HEK293T (cell line): ENCODE data around the gene FAM222B.
"Not testable (repeated sequence)": the region's sequence is repeated elsewhere in the genome, so short reads cannot be mapped to it uniquely, and the experiment has no call there.

Experiments
- CTCF ChIA-PET: fragments of 350-600 bp; formaldehyde crosslinking; extraction: SDS; loops from one replicate; lab custom pipeline; 2021; ENCODE audit warnings: antibody characterized with exemption, inconsistent platforms; lab: Yijun Ruan, JAX
- POLR2A ChIA-PET: fragments of 350-600 bp; formaldehyde crosslinking; extraction: SDS; loops from one replicate; lab custom pipeline; 2020; ENCODE audit warnings: antibody characterized with exemption, inconsistent platforms; lab: Yijun Ruan, JAX
- DNase-seq: peaks from one replicate; pipeline ENCODE4 v3.0.0; 2012; ENCODE audit warnings: mixed read lengths; ENCODE audit errors: extremely low spot score
- ARNT ChIP-seq: fragments of 450-650 bp; IDR thresholded peaks from 2 replicates; pipeline ENCODE4 v1.6.1; 2017; ENCODE audit warnings: mild to moderate bottlenecking
- BHLHE40 ChIP-seq: fragments of 450-650 bp; IDR thresholded peaks from 2 replicates; pipeline ENCODE4 v1.6.1; 2016; ENCODE audit warnings: mild to moderate bottlenecking, moderate library complexity, borderline replicate concordance
- CTBP1 ChIP-seq: fragments of 450-650 bp; IDR thresholded peaks from 2 replicates; pipeline ENCODE4 v1.6.1; 2016; ENCODE audit warnings: borderline replicate concordance
- ELF4 ChIP-seq: fragments of 450-650 bp; IDR thresholded peaks from 2 replicates; pipeline ENCODE4 v1.6.1; 2017; ENCODE audit warnings: antibody characterized with exemption
- FOXA1 ChIP-seq: fragments of 450-650 bp; IDR thresholded peaks from 2 replicates; pipeline ENCODE4 v1.6.1; 2016; ENCODE audit warnings: mild to moderate bottlenecking
- FOXK2 ChIP-seq: fragments of 450-650 bp; IDR thresholded peaks from 2 replicates; pipeline ENCODE4 v1.6.1; 2016; ENCODE audit warnings: mild to moderate bottlenecking
- FOXM1 ChIP-seq: fragments of 450-650 bp; IDR thresholded peaks from 2 replicates; pipeline ENCODE4 v1.6.1; 2017; ENCODE audit warnings: mild to moderate bottlenecking, borderline replicate concordance
- HDGF ChIP-seq: fragments of 450-650 bp; IDR thresholded peaks from 2 replicates; pipeline ENCODE4 v1.6.1; 2017; ENCODE audit warnings: antibody characterized with exemption, borderline replicate concordance
- L3MBTL2 ChIP-seq: fragments of 450-650 bp; conservative IDR thresholded peaks from 2 replicates; pipeline ENCODE4 v1.6.1; 2016; ENCODE audit warnings: mild to moderate bottlenecking
- LEF1 ChIP-seq: fragments of 450-650 bp; IDR thresholded peaks from 2 replicates; pipeline ENCODE4 v1.6.1; 2017; ENCODE audit warnings: mild to moderate bottlenecking, borderline replicate concordance
- NFRKB ChIP-seq: fragments of 450-650 bp; IDR thresholded peaks from 2 replicates; pipeline ENCODE4 v1.6.1; 2016; ENCODE audit warnings: mild to moderate bottlenecking, moderate library complexity
- SP1 ChIP-seq: fragments of 450-650 bp; IDR thresholded peaks from 2 replicates; pipeline ENCODE4 v1.6.1; 2017
- SUZ12 ChIP-seq: fragments of 450-650 bp; IDR thresholded peaks from 2 replicates; pipeline ENCODE4 v1.6.1; 2016; ENCODE audit warnings: mild to moderate bottlenecking
- TARDBP ChIP-seq: fragments of 450-650 bp; IDR thresholded peaks from 2 replicates; pipeline ENCODE4 v1.6.1; 2016
- ZNF384 ChIP-seq: fragments of 450-650 bp; IDR thresholded peaks from 2 replicates; pipeline ENCODE4 v1.6.1; 2016
- TF ChIP-seq, protein P1 (sequence below): fragments of 450-650 bp; IDR thresholded peaks from 2 replicates; pipeline ENCODE4 v1.6.1; 2016

Gene FAM222B

GRCh38 chr17:28880572-28880945 lies 38.0 kb upstream of the FAM222B start:
- TF ChIP-seq FOXA1, result no peak
- POLR2A ChIA-PET, result no interaction called here
- CTCF ChIA-PET, result no interaction called here
- no peak for DNase-seq

DNA sequence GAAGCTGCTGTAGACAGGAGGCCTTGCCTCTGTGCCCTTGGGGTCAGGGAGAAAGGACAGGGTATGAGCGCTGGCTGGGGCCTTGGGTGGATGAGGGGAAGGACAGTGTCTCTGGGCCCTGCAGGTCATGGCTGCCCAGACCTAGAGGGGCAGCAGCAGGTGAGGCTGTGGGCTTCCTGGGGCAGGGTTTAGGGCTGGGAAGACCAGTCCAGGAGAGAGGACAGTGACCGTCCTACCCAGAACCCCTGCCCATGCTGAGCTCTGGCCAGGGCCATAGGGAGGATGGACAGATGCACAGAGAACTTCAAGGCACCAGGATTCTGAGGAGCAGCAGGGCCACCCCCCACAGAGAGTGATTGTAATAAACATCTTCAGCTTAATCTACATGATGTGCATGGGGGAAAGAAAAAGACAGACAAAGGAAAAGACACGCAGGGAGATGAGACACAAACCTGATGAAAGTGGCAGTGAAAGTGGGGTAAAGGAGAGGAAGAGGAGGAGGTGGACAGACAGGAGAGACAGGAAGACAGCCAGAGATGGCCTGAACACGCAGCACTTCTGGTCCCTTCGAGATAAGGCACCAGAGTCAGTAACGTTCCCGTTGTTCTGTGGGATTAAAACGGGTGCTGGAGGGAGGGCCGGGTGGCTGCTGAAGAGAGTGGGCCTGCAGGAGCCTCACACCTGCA lies 37.4 kb upstream of the FAM222B start:
- DNase-seq, result no peak
- ChIA-PET CTCF (interaction anchor here (1.8 kb wide), 1 partner anchor 117 kb away, joined by 9 read pairs; no protein-coding TSS in a partner anchor), POLR2A (interaction anchor here (1.1 kb wide), 1 partner anchor 152 kb away, joined by 5 read pairs; the partner anchor contains the start of gene NEK8)
- no peak for TF ChIP-seq HDGF
- TF ChIP-seq CTBP1, result no peak
- TF ChIP-seq SUZ12, result no peak
- TF ChIP-seq FOXK2, result no peak
- TF ChIP-seq SP1, result no peak
- TF ChIP-seq TARDBP, result no peak
- TF ChIP-seq NFRKB, result no peak
- no peak for TF ChIP-seq BHLHE40
- TF ChIP-seq ELF4, result no peak
- TF ChIP-seq ARNT, result no peak
- TF ChIP-seq ZNF384, result no peak
- TF ChIP-seq FOXA1, result no peak
- TF ChIP-seq, protein P1, sequence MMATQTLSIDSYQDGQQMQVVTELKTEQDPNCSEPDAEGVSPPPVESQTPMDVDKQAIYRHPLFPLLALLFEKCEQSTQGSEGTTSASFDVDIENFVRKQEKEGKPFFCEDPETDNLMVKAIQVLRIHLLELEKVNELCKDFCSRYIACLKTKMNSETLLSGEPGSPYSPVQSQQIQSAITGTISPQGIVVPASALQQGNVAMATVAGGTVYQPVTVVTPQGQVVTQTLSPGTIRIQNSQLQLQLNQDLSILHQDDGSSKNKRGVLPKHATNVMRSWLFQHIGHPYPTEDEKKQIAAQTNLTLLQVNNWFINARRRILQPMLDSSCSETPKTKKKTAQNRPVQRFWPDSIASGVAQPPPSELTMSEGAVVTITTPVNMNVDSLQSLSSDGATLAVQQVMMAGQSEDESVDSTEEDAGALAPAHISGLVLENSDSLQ, result no peak
- no peak for TF ChIP-seq FOXM1
- no peak for TF ChIP-seq LEF1
- TF ChIP-seq L3MBTL2, result no peak

GRCh38 chr17:28878981-28879380 lies 36.4 kb upstream of the FAM222B start:
- DNase-seq, result peak; percentile 32
- ChIA-PET CTCF (interaction anchor here (1.8 kb wide), 1 partner anchor 116 kb away, joined by 9 read pairs; no protein-coding TSS in a partner anchor), POLR2A (interaction anchor here (1.1 kb wide), 2 partner anchors 151 to 154 kb away, joined by 4 to 5 read pairs; partner anchors contain the start of gene NEK8)
- TF ChIP-seq FOXK2 (no peak), BHLHE40 (no peak), ZNF384 (no peak), ELF4 (no peak), SUZ12 (no peak), L3MBTL2 (no peak)

DNA sequence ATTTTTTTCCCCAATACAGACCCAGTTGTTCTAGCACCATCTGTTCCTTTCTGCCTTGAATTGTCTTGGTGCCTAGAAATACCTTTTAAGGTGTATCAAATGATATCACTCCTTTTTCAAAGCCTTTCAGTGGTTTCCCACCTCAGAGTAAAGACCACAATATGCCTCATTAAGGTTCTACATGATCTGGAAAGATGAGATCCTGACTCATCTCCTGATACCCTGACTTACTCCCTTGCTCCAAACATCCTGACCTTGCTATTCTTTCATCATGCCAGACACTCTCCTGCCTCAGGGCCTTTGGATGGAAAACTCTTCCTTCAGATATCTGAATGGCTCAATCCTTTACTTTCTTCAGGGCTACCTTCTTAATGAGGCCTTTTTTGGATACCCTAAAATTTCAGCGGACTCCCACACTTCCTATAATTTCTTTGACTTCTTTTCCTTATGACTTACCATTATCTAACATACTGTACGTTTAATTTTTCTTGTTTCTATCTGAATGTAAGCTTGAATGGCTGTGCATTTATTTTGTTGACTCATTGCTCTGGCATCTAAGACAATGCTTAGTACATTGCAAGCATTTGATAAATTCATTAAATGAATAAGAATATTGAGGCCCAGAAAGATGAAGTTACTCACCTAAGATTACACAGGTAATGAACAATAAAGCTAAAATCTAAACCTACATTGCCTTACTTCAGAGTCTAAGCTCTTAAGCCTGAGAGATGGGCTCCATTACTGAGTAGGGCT lies 35.7 kb upstream of the FAM222B start:
- ChIA-PET POLR2A (interaction anchor here (1.1 kb wide), 1 partner anchor 153 kb away, joined by 4 read pairs; no protein-coding TSS in a partner anchor), CTCF (interaction anchor here (1.8 kb wide), 1 partner anchor 115 kb away, joined by 9 read pairs; no protein-coding TSS in a partner anchor)
- no peak for DNase-seq
- TF ChIP-seq FOXM1 (no peak), ZNF384 (no peak), NFRKB (no peak), FOXK2 (no peak), BHLHE40 (no peak), CTBP1 (no peak), ELF4 (no peak), SUZ12 (no peak), ARNT (no peak), TARDBP (no peak), SP1 (no peak), L3MBTL2 (no peak), FOXA1 (no peak), LEF1 (no peak), HDGF (no peak)
- TF ChIP-seq, protein P1, result no peak

GRCh38 chr17:28877150-28877711 lies 34.6 kb upstream of the FAM222B start:
- CTCF ChIA-PET, POLR2A ChIA-PET, DNase-seq: not testable (repeated sequence)

- POLR2A ChIA-PET, result no interaction called here
Measured at GRCh38 chr17:28875848-28876550, 33.4 kb upstream of the FAM222B start.

More at GRCh38 chr17:28875848-28876550, 33.4 kb upstream of the FAM222B start:
- TF ChIP-seq HDGF, result no peak
- no peak for TF ChIP-seq FOXK2
- TF ChIP-seq L3MBTL2, result no peak
- TF ChIP-seq FOXM1, result no peak
- DNase-seq, result no peak
- CTCF ChIA-PET, result no interaction called here
